CD1c-positive myeloid dendritic cell (primary cell): Measurements from ENCODE around the gene ADAMTS12.

Experiments used
- DNase-seq: peaks from one replicate; pipeline ENCODE4 v3.0.0-alpha.2; 2016; ENCODE audit errors: extremely low spot score

ADAMTS12 gene

GRCh38 chr5:33761139-33761538, 130.7 kb downstream of the ADAMTS12 start:
- DNase-seq: no peak

- DNase-seq: no peak
Observed at GRCh38 chr5:33758737-33759136, 133.1 kb downstream of the ADAMTS12 start.

DNA sequence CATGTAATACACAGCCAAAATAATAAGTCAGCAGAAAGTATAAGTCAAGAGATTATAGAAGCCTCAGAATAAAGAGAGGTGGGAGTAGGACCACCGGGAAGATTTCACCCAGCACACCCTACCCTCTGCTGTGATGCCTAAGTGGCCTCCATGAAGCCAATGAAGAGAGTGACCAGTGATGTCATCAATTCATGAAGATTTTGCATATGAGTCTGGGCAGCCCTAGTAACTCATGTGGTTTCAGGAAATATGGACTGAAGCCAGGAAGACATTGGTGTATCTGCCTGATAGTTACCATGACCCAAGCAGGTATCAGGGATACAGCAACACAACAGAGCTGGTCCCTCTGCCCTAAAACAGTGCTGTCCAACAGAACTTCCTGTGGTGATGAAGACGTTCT, 135.3 kb downstream of the ADAMTS12 start:
- no peak for DNase-seq

GRCh38 chr5:33755231-33755630, 136.6 kb downstream of the ADAMTS12 start:
- no peak for DNase-seq

GRCh38 chr5:33753704-33754103, 138.1 kb downstream of the ADAMTS12 start:
- no peak for DNase-seq

DNA sequence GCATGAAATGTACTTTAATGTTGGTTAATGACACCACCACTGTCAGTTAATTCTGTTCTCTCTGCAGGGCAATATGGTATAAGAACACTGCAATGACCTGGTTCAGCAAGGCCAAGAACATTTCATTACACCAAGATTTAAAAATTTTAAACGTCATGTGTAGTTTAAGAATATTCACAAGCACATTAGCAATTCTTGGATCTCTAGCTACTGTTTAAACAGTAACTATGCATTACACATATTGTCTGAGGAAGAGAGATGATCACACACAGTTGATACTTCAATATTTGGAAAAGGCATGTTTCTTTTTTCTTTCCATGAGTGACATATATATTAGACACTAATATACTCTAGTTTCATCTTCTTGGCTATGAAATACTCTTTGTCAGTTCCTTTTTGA, 143.0 kb downstream of the ADAMTS12 start:
- no peak for DNase-seq

GRCh38 chr5:33745101-33745770, 146.6 kb downstream of the ADAMTS12 start:
- no peak for DNase-seq

DNA sequence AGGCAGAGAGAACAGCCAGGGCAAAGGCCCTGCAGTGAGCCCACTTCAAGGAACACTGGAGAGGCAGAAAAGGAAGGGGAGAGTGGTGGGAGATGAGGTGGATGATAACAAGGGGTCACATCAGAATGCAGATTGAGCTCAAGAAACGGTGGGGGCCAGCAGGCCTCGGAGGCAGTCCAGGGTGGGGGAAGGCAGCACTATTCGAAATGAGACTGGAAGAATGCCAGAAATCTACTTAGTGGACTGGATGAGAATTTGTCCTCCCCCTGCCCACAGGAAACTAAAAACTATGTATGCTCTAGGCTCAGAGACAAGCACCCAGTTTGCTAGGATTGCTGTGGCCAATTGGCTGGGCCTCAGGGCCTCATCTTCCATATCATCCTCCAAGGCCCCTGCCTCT, 148.7 kb downstream of the ADAMTS12 start:
- no peak for DNase-seq

DNA sequence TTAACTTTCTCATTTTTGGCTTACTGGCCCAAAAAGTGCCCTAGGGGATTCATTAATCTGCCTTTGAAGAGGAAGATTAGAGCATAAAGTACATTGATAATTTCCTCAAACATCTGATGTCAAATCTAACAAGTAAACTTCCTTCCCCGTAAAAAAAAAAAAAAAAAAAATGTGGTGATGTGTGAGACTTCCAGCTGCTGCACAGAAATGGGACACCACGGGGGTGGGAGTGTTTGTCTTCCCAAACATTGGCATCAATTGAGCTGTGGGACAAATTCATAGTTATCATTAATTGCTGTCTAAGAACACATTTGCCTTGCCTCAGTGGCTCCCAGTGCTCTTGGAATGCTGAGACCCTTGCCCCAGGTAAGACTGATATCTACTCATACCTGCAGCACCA, 149.6 kb downstream of the ADAMTS12 start:
- no peak for DNase-seq

DNA sequence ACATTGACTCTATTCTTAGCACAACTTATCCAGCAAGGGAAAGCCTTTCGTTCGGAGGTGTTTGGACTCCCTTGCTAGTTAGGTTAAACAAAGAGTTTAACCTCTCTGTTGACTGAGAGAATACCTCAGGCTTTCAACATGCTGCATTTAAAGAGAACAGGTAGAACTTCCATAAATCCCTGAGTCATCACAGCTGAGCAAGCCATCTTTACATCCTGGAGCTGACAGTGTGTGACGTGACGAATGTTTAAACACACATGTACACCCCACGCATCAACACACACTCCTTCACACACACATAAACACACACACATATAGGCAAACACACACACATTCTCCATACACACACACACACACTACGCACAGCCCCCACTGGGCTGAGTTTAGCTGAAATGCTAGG, 152.8 kb downstream of the ADAMTS12 start:
- no peak for DNase-seq

- DNase-seq: no peak
Observed at GRCh38 chr5:33738097-33738496, 153.7 kb downstream of the ADAMTS12 start.

- DNase-seq: no peak
Observed at GRCh38 chr5:33737697-33738096, 154.1 kb downstream of the ADAMTS12 start.

- DNase-seq: no peak
Observed at GRCh38 chr5:33737284-33737683, 154.5 kb downstream of the ADAMTS12 start.

GRCh38 chr5:33736510-33736909, 155.3 kb downstream of the ADAMTS12 start:
- DNase-seq: no peak

DNA sequence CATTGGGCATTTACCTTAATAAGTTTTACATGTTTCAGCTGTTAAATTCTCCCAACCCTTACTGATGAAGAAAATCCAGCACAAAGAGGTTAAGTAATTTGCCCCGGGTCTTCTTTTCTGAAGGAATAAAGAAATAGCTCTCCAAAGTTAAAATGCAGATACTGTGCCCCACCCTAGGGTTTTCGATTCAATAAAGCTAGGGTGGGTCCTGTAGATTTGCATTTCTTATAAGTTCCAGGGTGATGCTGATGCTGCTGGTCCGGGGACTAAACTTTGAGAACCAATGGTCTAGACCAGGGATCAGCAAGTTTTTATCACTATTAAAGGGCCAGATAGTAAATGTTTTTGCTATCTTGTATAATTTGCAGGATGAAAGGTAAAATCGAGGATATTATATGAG, 156.7 kb downstream of the ADAMTS12 start:
- no peak for DNase-seq

DNA sequence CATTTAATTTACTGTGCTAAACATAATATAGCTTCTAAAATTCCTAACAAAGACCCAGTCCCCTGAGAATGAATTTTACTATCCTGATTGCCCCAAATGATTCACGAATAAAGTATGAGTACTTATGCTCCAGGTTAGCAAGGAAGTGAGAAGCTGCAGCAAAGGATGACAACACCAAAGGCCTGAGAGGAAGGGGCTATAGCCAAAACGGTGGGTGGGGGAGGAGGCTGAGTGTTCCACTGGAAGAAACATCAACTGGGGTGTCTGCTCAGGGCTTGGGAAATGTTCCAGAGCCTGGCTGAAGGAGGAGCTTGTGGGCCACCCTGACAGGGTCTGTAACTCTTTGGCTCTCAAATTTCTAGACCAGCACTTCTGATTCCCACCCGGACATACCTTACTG, 157.3 kb downstream of the ADAMTS12 start:
- DNase-seq: no peak

- no peak for DNase-seq
Observed at GRCh38 chr5:33733225-33733624, 158.6 kb downstream of the ADAMTS12 start.

DNA sequence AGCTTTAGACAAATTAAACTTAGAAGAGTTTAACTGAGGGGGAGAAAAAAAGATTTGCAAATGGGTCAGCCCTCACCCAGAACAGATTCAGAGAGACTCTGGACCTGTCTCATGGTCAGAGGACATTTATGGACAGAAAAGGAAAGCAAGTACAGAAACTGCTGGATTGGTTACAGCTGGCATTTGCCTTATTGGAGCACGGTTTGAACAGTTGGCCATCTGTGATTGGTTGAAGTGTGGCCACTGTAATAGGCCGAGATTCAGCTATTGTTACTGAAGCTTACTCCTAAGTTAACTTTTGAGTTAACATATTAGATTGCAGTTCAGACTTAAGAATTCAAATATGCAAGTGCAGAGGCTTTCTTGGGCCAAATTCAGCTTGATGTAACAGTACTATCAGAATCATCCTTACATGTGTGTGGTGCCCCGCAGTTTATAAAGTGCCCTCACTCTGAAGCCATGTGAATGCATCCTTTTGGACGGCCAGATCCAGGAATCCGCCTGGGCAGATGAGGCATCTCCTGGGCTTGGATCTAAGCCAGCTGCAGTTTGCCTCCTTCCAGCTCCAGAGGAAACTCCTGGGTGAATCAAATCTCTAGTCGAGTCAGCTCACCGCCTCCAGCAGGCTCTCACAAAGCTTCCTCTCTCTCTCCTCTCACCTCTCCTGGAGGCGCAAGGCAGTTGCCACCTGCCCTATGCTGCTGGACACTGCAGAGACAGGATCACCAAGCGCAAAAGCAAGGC, 165.2 kb downstream of the ADAMTS12 start:
- DNase-seq: no peak

DNA sequence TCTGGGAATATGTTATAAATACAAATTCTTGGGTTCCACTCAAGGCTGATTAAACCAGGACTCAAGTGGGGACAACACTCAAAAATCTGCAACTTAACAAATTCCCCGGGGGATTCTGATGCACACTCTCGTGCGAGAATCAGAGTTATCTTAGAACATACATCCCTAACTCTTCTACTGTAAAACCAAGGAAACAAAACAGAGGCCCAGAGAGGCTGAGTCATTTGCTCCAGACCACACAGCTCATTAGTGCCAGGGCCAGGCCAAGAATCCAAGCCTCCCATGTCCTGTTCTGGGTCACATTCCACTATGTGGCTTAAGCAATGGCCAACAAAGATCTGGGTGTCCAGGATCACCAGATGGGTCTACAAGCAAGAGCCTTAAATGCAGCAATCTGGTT, 166.0 kb downstream of the ADAMTS12 start:
- DNase-seq: no peak

DNA sequence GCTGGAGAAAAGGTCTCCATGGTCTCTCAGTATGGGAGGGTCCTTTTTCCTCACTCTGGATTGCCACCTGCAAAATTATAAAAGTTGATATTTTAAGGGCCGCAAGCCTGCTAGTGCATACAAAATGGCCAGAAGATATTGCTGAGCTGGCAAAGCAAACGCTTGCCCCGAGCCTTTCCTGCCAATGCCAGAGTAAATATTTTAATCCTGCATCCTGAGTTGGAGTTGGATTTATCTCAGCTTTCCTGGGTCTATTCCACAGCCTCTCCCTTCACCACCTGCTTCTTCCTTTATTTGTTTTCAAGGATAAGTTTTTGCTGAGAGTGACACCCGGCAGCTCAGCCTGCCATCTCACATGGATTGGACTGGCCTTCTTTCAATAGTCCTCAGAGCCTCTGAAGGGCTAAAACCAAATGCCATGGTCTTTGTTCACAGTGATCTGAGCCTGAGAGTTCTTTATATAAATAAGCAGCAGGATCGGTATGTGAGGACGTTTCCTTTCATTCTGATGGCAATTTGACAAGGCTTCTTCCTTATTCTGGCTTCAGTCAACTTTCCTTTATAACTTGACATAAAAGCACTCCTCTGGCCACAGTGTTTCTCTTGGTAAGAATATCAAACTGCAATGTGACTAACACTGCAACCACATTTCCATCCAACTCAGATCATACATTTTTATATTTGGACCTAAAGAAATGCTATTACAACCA, 170.1 kb downstream of the ADAMTS12 start:
- no peak for DNase-seq

- no peak for DNase-seq
Observed at GRCh38 chr5:33720176-33720575, 171.6 kb downstream of the ADAMTS12 start.

GRCh38 chr5:33719769-33720168, 172.0 kb downstream of the ADAMTS12 start:
- DNase-seq: no peak

DNA sequence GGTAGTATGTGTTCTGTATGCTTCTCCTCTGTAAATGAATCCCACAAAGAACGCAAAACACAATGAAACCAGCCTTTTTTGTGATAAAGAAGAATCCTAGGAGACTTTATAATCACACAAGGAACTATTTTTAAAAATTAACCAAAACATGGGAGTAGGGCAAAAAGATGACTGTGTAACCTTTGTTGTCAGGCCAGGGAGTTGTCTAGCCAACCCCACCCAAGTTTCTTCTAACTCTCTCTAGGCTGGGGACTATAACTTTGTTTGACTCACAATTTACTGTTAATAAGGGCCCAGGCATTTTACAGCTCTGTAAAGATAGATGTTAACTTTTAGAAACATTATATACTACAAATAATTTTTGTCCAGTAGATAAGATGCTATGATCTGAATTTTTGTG, 176.1 kb downstream of the ADAMTS12 start:
- no peak for DNase-seq
